Colonic mucosa (tissue), 4 donors: ENCODE results near the gene HOMER2. TPM values are rescaled to one million over a fixed set of nuclear protein-coding genes. Genes with fewer than 3 reads are reported as not detected.
"Not testable (repeated sequence)": the region's sequence is repeated elsewhere in the genome, so short reads cannot be mapped to it uniquely, and the experiment has no call there.

Experiments used
- DNase-seq: peaks from one replicate; pipeline ENCODE4 v3.0.0-alpha.2; 2020
- H3K27ac ChIP-seq: fragments of 200-600 bp; one replicate; pipeline ENCODE4 v1.8.0; 2021
- H3K27me3 ChIP-seq: fragments of 200-600 bp; one replicate; pipeline ENCODE4 v1.8.0; 2021
- H3K36me3 ChIP-seq: fragments of 200-600 bp; one replicate; pipeline ENCODE4 v1.8.0; 2021
- H3K4me1 ChIP-seq: fragments of 200-600 bp; one replicate; pipeline ENCODE4 v1.8.0; 2021; ENCODE audit warnings: mild to moderate bottlenecking
- H3K4me3 ChIP-seq: fragments of 200-600 bp; one replicate; pipeline ENCODE4 v1.8.0; 2021
- H3K9ac ChIP-seq, 2 donors: one replicate each; pipeline ENCODE4 v1.7.0; 2013; ENCODE audit warnings: control low read depth in 2 of 2, low read depth in 2 of 2, low read length in 2 of 2
- H3K9me3 ChIP-seq: fragments of 200-600 bp; one replicate; pipeline ENCODE4 v1.8.0; 2021
- CTCF ChIP-seq: fragments of 200-600 bp; IDR thresholded peaks from one replicate; pipeline ENCODE4 v1.8.0; 2022; ENCODE audit warnings: antibody characterized with exemption, mild to moderate bottlenecking
- intact Hi-C: fragments of 100-400 bp; cut with DNase I; formaldehyde crosslinking; loops from one replicate; pipeline ENCODE4 v1.14.1; 2022
- total RNA-seq, 2 donors: library from RNA; stranded (reverse); fragmentation: NEBNext Ultra II Directional in 1 of 2; extraction: Animal tissue kit (Norgen Biotek cat#: 25700) in 1 of 2; gene quantifications; one replicate each; pipeline ENCODE4 v1.2.1, GENCODE V29; 2021
- donor health status: healthy.
- donor health status: DM: no; HTN: no; CAD: no.
- donor health status: DM: no; HTN: no; CAD: no.

HOMER2 gene
- total RNA-seq, 2 donors from 2014 or later: 2.4 to 3.1 TPM

GRCh38 chr15:82823049-82823448, 129.5 kb downstream of the HOMER2 start:
- H3K27ac ChIP-seq: no peak overlapping the region
- no peak for DNase-seq
- H3K27me3 ChIP-seq: no peaks in the 10 kb centered on the region
- intact Hi-C loops: no loop called here
- H3K36me3 ChIP-seq: peaks cover 8% of the 10 kb centered on the region
- H3K9ac ChIP-seq: no peak overlapping the region
- H3K4me1 ChIP-seq: no peaks in the 10 kb centered on the region
- H3K4me3 ChIP-seq: no peak overlapping the region
- TF ChIP-seq CTCF: no peak
- no peaks in the 10 kb centered on the region for H3K9me3 ChIP-seq

GRCh38 chr15:82821851-82822250, 130.7 kb downstream of the HOMER2 start:
- DNase-seq, H3K27ac ChIP-seq, intact Hi-C loops, H3K36me3 ChIP-seq, H3K9ac ChIP-seq, H3K27me3 ChIP-seq, H3K9me3 ChIP-seq, H3K4me1 ChIP-seq, H3K4me3 ChIP-seq: not testable (repeated sequence)

GRCh38 chr15:82821396-82821795, 131.1 kb downstream of the HOMER2 start:
- H3K4me1 ChIP-seq, intact Hi-C loops, H3K36me3 ChIP-seq, H3K4me3 ChIP-seq, H3K9ac ChIP-seq, H3K27ac ChIP-seq, H3K9me3 ChIP-seq, DNase-seq, H3K27me3 ChIP-seq: not testable (repeated sequence)

DNA sequence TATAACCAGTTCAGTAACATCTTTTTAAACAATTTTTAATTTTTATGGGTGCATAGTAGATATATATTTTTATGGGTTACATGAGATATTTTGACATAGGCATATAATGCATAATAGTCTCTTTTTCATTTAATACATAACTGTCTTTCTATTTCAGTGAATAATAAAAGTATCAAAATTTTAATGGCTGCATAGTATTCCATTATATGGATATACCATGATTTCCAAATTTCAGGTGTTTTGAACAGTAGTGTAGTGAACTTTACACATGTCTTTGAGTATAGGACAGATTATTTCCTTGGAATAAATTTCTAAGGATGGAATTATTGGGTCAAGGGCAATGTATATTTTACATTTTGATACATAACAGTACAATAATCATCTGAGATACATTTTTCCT, 132.4 kb downstream of the HOMER2 start:
- no peak for TF ChIP-seq CTCF
- Histone ChIP-seq H3K9ac (no peak overlapping the region), H3K4me1 (no peaks in the 10 kb centered on the region), H3K27me3 (no peaks in the 10 kb centered on the region), H3K27ac (no peak overlapping the region), H3K36me3 (peaks cover 8% of the 10 kb centered on the region), H3K4me3 (no peak overlapping the region), H3K9me3 (no peaks in the 10 kb centered on the region)
- DNase-seq: no peak
- intact Hi-C loops: no loop called here

- intact Hi-C loops: no loop called here
- H3K9ac ChIP-seq: no peak overlapping the region
- H3K27ac ChIP-seq: no peak overlapping the region
- no peaks in the 10 kb centered on the region for H3K9me3 ChIP-seq
- H3K4me1 ChIP-seq: no peaks in the 10 kb centered on the region
- no peak for DNase-seq
- no peak overlapping the region for H3K4me3 ChIP-seq
- H3K36me3 ChIP-seq: no peaks in the 10 kb centered on the region
- no peak for TF ChIP-seq CTCF
- no peaks in the 10 kb centered on the region for H3K27me3 ChIP-seq
These were observed 139.5 kb downstream of the HOMER2 start for GRCh38 chr15:82812994-82813393.

GRCh38 chr15:82810890-82811426, 141.6 kb downstream of the HOMER2 start:
- Histone ChIP-seq H3K36me3 (no peaks in the 10 kb centered on the region), H3K9ac (peak overlapping the region; percentile 87 to 94), H3K9me3 (no peaks in the 10 kb centered on the region), H3K27me3 (no peaks in the 10 kb centered on the region), H3K4me1 (no peaks in the 10 kb centered on the region), H3K27ac (peak overlapping the region; percentile 100), H3K4me3 (peak overlapping the region; percentile 77)
- intact Hi-C loops: no loop called here
- no peak for TF ChIP-seq CTCF
- DNase-seq: no peak
